CD14-positive monocyte (primary cell): ENCODE data around the gene GRM3. TPM values are rescaled to one million over a fixed set of nuclear protein-coding genes. Genes with fewer than 3 reads are reported as not detected.

Source experiments
- DNase-seq, 3 donors: peaks; one replicate each; pipeline ENCODE4 v3.0.0-alpha.2; 2011 to 2022
- H2AFZ ChIP-seq: 2 replicates; pipeline ENCODE4 v1.6.0; 2012; ENCODE audit warnings: mild to moderate bottlenecking, low read depth, low read length, inconsistent platforms; ENCODE audit not compliant: insufficient read depth, poor library complexity, severe bottlenecking
- H3K27ac ChIP-seq, 2 donors: 1 replicate in 1 of 2; 2 replicates in 1 of 2; pipeline ENCODE4 v1.5.1; 2012 to 2013; ENCODE audit warnings: low read length in 2 of 2, control low read depth in 1 of 2, inconsistent platforms in 1 of 2, low read depth in 1 of 2, mild to moderate bottlenecking in 1 of 2
- H3K27me3 ChIP-seq, 2 donors: one replicate each; pipeline versions ENCODE4 v1.6.0 to v1.6.1; 2011 to 2013; ENCODE audit warnings: low read length in 2 of 2; ENCODE audit not compliant: control insufficient read depth in 2 of 2, insufficient read depth in 2 of 2
- H3K36me3 ChIP-seq, 2 donors: replicated peaks in 1 of 2; 1 replicate in 1 of 2; 2 replicates in 1 of 2; pipeline versions ENCODE4 v1.5.1 to v1.6.1; 2012 to 2013; ENCODE audit warnings: low read length in 2 of 2, control low read depth in 1 of 2, inconsistent platforms in 1 of 2, mild to moderate bottlenecking in 1 of 2; ENCODE audit not compliant: insufficient read depth in 2 of 2, control insufficient read depth in 1 of 2
- H3K4me1 ChIP-seq, 2 donors: 1 replicate in 1 of 2; 2 replicates in 1 of 2; pipeline versions ENCODE4 v1.5.1 to v1.6.1; 2012 to 2013; ENCODE audit warnings: low read length in 2 of 2, control low read depth in 1 of 2, inconsistent platforms in 1 of 2, mild to moderate bottlenecking in 1 of 2, moderate library complexity in 1 of 2; ENCODE audit not compliant: insufficient read depth in 2 of 2, control insufficient read depth in 1 of 2
- H3K4me2 ChIP-seq: replicated peaks from 2 replicates; pipeline ENCODE3; 2012; ENCODE audit warnings: low read length, moderate library complexity, mild to moderate bottlenecking; ENCODE audit not compliant: poor library complexity, severe bottlenecking; ENCODE audit errors: extremely low read depth
- H3K4me3 ChIP-seq, 3 experiments: fragments of 200-600 bp in 1 of 3; sonication (generic) in 1 of 3; replicated peaks in 1 of 3; 1 replicate in 2 of 3; 2 replicates in 1 of 3; pipeline ENCODE4 v1.5.1; 2011 to 2013; ENCODE audit warnings: low read length in 3 of 3, mild to moderate bottlenecking in 3 of 3, control low read depth in 2 of 3, low read depth in 2 of 3, inconsistent platforms in 1 of 3, moderate library complexity in 1 of 3
- H3K79me2 ChIP-seq: 2 replicates; pipeline ENCODE4 v1.6.0; 2012; ENCODE audit warnings: mild to moderate bottlenecking, control low read depth, inconsistent platforms, low read length, moderate library complexity; ENCODE audit not compliant: insufficient read depth
- H3K9ac ChIP-seq: 2 replicates; pipeline ENCODE4 v1.6.0; 2017; ENCODE audit warnings: low read length, mild to moderate bottlenecking; ENCODE audit not compliant: insufficient read depth, poor library complexity, severe bottlenecking
- H3K9me3 ChIP-seq, 2 donors: replicated peaks in 1 of 2; 1 replicate in 1 of 2; 2 replicates in 1 of 2; pipeline versions ENCODE4 v1.5.1 to v1.6.1; 2012 to 2013; ENCODE audit warnings: low read length in 2 of 2, control low read depth in 1 of 2; ENCODE audit not compliant: control insufficient read depth in 1 of 2, insufficient read depth in 1 of 2
- H4K20me1 ChIP-seq: 2 replicates; pipeline ENCODE4 v1.6.0; 2012; ENCODE audit warnings: mild to moderate bottlenecking, low read length, control low read depth, moderate library complexity; ENCODE audit not compliant: insufficient read depth
- H3K27ac Mint-ChIP-seq, 7 donors: one replicate each; pipeline ENCODE4 v1.8.0; 2020; ENCODE audit warnings: mild to moderate bottlenecking in 7 of 7, mixed read lengths in 7 of 7, moderate library complexity in 6 of 7, inconsistent platforms in 2 of 7
- H3K27me3 Mint-ChIP-seq, 3 donors: one replicate each; pipeline ENCODE4 v1.8.0; 2021 to 2022; ENCODE audit warnings: low read depth in 3 of 3, mild to moderate bottlenecking in 3 of 3, mixed read lengths in 3 of 3, moderate library complexity in 3 of 3, inconsistent platforms in 1 of 3
- H3K36me3 Mint-ChIP-seq, 2 donors: one replicate each; pipeline ENCODE4 v1.8.0; 2020; ENCODE audit warnings: mixed read lengths in 2 of 2, inconsistent platforms in 1 of 2, mild to moderate bottlenecking in 1 of 2
- H3K4me1 Mint-ChIP-seq: one replicate; pipeline ENCODE4 v1.8.0; 2020; ENCODE audit warnings: mild to moderate bottlenecking, mixed read lengths
- H3K4me3 Mint-ChIP-seq, 2 donors: one replicate each; pipeline ENCODE4 v1.8.0; 2020; ENCODE audit warnings: mild to moderate bottlenecking in 2 of 2, mixed read lengths in 2 of 2, moderate library complexity in 1 of 2
- H3K9me3 Mint-ChIP-seq, 7 donors: one replicate each; pipeline ENCODE4 v1.8.0; 2020 to 2022; ENCODE audit warnings: mixed read lengths in 7 of 7, mild to moderate bottlenecking in 6 of 7, moderate library complexity in 6 of 7, inconsistent platforms in 2 of 7
- WGBS: methylation state at CpG from one replicate; pipeline ENCODE4 v1.1.5; 2013; ENCODE audit warnings: missing lambda C conversion rate; ENCODE audit not compliant: insufficient coverage; 5-methylcytosine and 5-hydroxymethylcytosine counted together
- intact Hi-C, 2 donors: fragments of 100-400 bp; cut with micrococcal nuclease; formaldehyde crosslinking; loops; one replicate each; pipeline versions ENCODE4 v1.15.0 to v1.15.1; 2023
- polyA plus RNA-seq, 3 donors: library from polyadenylated mRNA; depleted of rRNA in 1 of 3; unstranded in 2 of 3; stranded (reverse) in 1 of 3; fragments of 300-500 nt in 2 of 3; fragments of >200 nt in 1 of 3; fragmentation: Illumina TruSeq in 2 of 3; gene quantifications; 1 replicate in 2 of 3; 2 replicates in 1 of 3; pipeline ENCODE4 v1.2.3, GENCODE V29; 2012 to 2021
- TF ChIP-seq, protein P1 (sequence below): fragments of 200-600 bp; IDR thresholded peaks from one replicate; pipeline ENCODE4 v1.8.0; 2022; ENCODE audit warnings: antibody characterized with exemption, mild to moderate bottlenecking

The GRM3 gene
- polyA plus RNA-seq, 3 donors = not detected

DNA sequence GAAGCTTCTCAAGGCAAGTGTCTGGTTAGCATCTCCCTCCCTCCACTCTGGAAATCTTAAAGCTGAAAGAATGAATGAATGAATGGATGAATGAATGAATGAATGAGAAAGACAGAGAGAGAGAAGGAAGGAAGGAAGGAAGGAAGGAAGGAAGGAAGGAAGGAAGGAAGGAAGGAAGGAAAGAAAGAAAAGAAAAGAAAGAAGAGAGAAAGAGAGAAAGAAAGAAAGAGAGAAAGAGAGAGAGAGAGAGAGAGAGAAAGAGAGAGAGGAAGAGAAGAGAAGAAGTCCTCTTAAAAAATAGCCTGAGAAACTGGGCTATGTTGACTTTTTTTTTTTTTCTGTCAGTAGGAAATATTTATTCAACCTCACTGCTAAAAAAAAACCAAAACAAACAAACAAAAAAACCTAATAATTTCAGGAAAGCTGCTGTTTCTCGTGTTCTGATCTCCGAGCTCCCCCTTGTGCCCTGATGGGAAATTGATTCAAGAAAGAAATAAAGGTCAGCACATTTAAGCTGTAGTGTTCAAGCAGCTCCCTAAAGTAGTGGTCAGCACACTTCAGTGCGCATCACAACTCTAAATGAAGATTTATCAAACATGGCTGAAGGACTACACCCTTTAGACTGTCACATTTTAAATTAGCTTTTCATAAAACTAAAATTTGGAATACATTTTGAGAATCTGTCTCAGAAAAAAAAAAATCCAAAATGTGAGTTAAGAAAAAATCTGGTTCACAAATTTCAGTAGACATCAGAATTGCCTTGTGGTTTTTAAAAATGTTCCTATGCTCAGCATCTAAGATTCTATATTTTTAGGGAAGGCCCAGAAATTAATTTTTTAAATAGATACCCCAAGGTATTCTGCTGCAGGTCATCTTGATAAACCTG is 261.5 kb downstream of the GRM3 start:
- H3K27me3 ChIP-seq = no peaks in the 10 kb centered on the region
- 0% methylated on average over 1 of the region's 3 CpGs for WGBS
- no peaks in the 10 kb centered on the region for H3K4me1 ChIP-seq
- no peaks in the 10 kb centered on the region for H3K9me3 ChIP-seq
- H3K4me2 ChIP-seq = no peak overlapping the region
- H3K27ac ChIP-seq = no peak overlapping the region
- no peaks in the 10 kb centered on the region for H4K20me1 ChIP-seq
- H3K36me3 Mint-ChIP-seq = no peaks in the 10 kb centered on the region
- H3K9ac ChIP-seq = no peak overlapping the region
- no peak overlapping the region for H3K4me3 ChIP-seq
- DNase-seq = no peak
- no peaks in the 10 kb centered on the region for H3K36me3 ChIP-seq
- H3K4me3 Mint-ChIP-seq = no peak overlapping the region
- H3K79me2 ChIP-seq = no peaks in the 10 kb centered on the region
- H3K9me3 Mint-ChIP-seq = no peaks in the 10 kb centered on the region
- peak overlapping the region in 1 of 7 donors; percentile 63 for H3K27ac Mint-ChIP-seq
- intact Hi-C loops = no loop called here
- TF ChIP-seq, protein P1, sequence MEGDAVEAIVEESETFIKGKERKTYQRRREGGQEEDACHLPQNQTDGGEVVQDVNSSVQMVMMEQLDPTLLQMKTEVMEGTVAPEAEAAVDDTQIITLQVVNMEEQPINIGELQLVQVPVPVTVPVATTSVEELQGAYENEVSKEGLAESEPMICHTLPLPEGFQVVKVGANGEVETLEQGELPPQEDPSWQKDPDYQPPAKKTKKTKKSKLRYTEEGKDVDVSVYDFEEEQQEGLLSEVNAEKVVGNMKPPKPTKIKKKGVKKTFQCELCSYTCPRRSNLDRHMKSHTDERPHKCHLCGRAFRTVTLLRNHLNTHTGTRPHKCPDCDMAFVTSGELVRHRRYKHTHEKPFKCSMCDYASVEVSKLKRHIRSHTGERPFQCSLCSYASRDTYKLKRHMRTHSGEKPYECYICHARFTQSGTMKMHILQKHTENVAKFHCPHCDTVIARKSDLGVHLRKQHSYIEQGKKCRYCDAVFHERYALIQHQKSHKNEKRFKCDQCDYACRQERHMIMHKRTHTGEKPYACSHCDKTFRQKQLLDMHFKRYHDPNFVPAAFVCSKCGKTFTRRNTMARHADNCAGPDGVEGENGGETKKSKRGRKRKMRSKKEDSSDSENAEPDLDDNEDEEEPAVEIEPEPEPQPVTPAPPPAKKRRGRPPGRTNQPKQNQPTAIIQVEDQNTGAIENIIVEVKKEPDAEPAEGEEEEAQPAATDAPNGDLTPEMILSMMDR = peak; percentile 33
- peaks cover 0 to 2% (median 0%) of the 10 kb centered on the region in 3 donors for H3K27me3 Mint-ChIP-seq
- H3K4me1 Mint-ChIP-seq = no peaks in the 10 kb centered on the region
- no peak overlapping the region for H2AFZ ChIP-seq

DNA sequence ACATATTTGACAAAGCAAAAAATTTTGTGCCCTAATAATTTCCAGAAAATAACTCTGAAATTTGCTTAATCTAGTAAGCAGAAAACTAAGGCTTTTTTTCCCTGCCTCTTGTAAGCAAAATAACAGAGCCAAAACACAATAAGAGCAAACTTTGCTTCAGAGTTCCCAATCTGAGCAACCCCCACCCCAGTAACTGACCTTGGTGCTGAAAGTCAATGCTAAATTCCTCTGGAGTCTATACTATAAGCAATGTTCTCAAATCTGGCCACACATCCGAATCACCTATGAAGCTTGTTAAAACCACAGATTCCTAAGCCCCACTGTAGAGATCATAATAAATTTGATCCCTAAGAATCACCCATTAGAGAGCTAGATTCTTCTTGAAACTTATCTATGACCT is 265.2 kb downstream of the GRM3 start:
- TF ChIP-seq, protein P1 = no peak
- Mint-ChIP-seq H3K4me3 (no peak overlapping the region), H3K27ac (no peak overlapping the region), H3K4me1 (no peaks in the 10 kb centered on the region), H3K27me3 (no peaks in the 10 kb centered on the region), H3K36me3 (no peaks in the 10 kb centered on the region), H3K9me3 (no peaks in the 10 kb centered on the region)
- Histone ChIP-seq H3K36me3 (no peaks in the 10 kb centered on the region), H3K9ac (no peak overlapping the region), H3K27me3 (no peaks in the 10 kb centered on the region), H3K4me1 (no peaks in the 10 kb centered on the region), H4K20me1 (no peaks in the 10 kb centered on the region), H3K4me2 (no peak overlapping the region), H2AFZ (no peak overlapping the region), H3K4me3 (no peak overlapping the region), H3K27ac (no peak overlapping the region), H3K79me2 (no peaks in the 10 kb centered on the region), H3K9me3 (no peaks in the 10 kb centered on the region)
- intact Hi-C loops = no loop called here
- no peak for DNase-seq
- WGBS = no CpG with 5 or more reads among the region's 1 CpG
